Measurements from ENCODE around the gene CCNF.

GRCh38 chr16:2443555-2443954 lies 14.3 kb downstream of the CCNF start:
- TF ChIP-seq CTCF (IDR thresholded peaks at IDR 0.05 in 2 of 3, conservative IDR thresholded peaks at IDR 0.05 in 1 of 3; ENCODE audit: borderline replicate concordance in 1 of 3, insufficient read depth in 1 of 3, low read depth in 2 of 3, low read length in 2 of 3) (no peak), POLR2AphosphoS5 (IDR thresholded peaks at IDR 0.05; ENCODE audit: low read depth, low read length) (no peak)
